OCI-LY7 (cell line): ENCODE results near the gene FAM3C. TPM values are rescaled to one million over a fixed set of nuclear protein-coding genes. Genes with fewer than 3 reads are reported as not detected.

Experiments
- BruUV-seq: library from RNA; stranded (reverse); fragments of 400-500 nt; replicated peaks from 2 replicates; lab custom pipeline; 2021; lab: Mats Ljungman, UMichigan
- CTCF ChIA-PET: fragments of 300-600 bp; sonication (Branson Sonifier 250); formaldehyde crosslinking; loops from one replicate; lab custom pipeline; 2022; ENCODE audit warnings: antibody characterized with exemption; ENCODE audit not compliant: unreplicated experiment; lab: Charles Lee
- POLR2A ChIA-PET: fragments of 300-600 bp; sonication (Branson Sonifier 250); formaldehyde crosslinking; loops from one replicate; lab custom pipeline; 2022; ENCODE audit warnings: antibody characterized with exemption; lab: Charles Lee
- DNase-seq: peaks from one replicate; pipeline ENCODE4 v3.0.0-alpha.2; 2015; ENCODE audit warnings: low spot score
- H2AFZ ChIP-seq: fragments of 200-600 bp; sonication (generic), shearing (Covaris generic); 2 replicates; pipeline ENCODE4 v1.6.1; 2014; ENCODE audit warnings: mild to moderate bottlenecking, antibody characterized with exemption, low read length, moderate library complexity
- H3K27ac ChIP-seq: fragments of 200-600 bp; sonication (generic); 2 replicates; pipeline ENCODE4 v1.5.1; 2014; ENCODE audit warnings: mixed run types, low read depth, mild to moderate bottlenecking, moderate library complexity, low read length, inconsistent platforms; ENCODE audit not compliant: poor library complexity, severe bottlenecking
- H3K36me3 ChIP-seq: fragments of 200-600 bp; sonication (generic); 2 replicates; pipeline ENCODE4 v1.6.1; 2014; ENCODE audit warnings: mild to moderate bottlenecking, antibody characterized with exemption, low read length, moderate library complexity, mixed read lengths; ENCODE audit not compliant: insufficient read depth
- H3K4me1 ChIP-seq: fragments of 200-600 bp; sonication (generic); 2 replicates; pipeline ENCODE4 v1.5.1; 2014; ENCODE audit warnings: mild to moderate bottlenecking, low read length; ENCODE audit not compliant: insufficient read depth, poor library complexity, severe bottlenecking
- H3K4me2 ChIP-seq: fragments of 200-600 bp; sonication (generic); 2 replicates; pipeline ENCODE4 v1.6.1; 2014; ENCODE audit warnings: mild to moderate bottlenecking, low read length
- H3K4me3 ChIP-seq: fragments of 200-600 bp; sonication (generic); 2 replicates; pipeline ENCODE4 v1.5.1; 2014; ENCODE audit warnings: mild to moderate bottlenecking, low read depth, low read length; ENCODE audit not compliant: poor library complexity, severe bottlenecking
- H3K79me2 ChIP-seq: fragments of 200-600 bp; sonication (generic); 2 replicates; pipeline ENCODE4 v1.6.1; 2016; ENCODE audit warnings: low read depth, mild to moderate bottlenecking, low read length, moderate library complexity, mixed read lengths; ENCODE audit not compliant: insufficient read depth
- H3K9me2 ChIP-seq: fragments of 200-600 bp; sonication (generic); 2 replicates; pipeline ENCODE4 v1.6.1; 2016; ENCODE audit warnings: mild to moderate bottlenecking, low read length, mixed read lengths; ENCODE audit not compliant: insufficient read depth
- H3K9me3 ChIP-seq: fragments of 200-600 bp; sonication (generic); 2 replicates; pipeline ENCODE4 v1.6.1; 2014; ENCODE audit warnings: mild to moderate bottlenecking, mixed run types, low read length, mixed read lengths
- H4K20me1 ChIP-seq: fragments of 200-600 bp; sonication (generic); 2 replicates; pipeline ENCODE4 v1.6.1; 2014; ENCODE audit warnings: mild to moderate bottlenecking, antibody characterized with exemption, low read length, moderate library complexity, mixed read lengths; ENCODE audit not compliant: insufficient read depth
- CTCF ChIP-seq: fragments of 200-600 bp; sonication (generic); conservative IDR thresholded peaks from 2 replicates; pipeline ENCODE4 v1.5.1; 2014; ENCODE audit warnings: mild to moderate bottlenecking, antibody characterized with exemption, low read length, moderate library complexity, mixed read lengths
- EZH2phosphoT487 ChIP-seq: fragments of 200-600 bp; sonication (generic); IDR thresholded peaks from 2 replicates; pipeline ENCODE4 v1.6.1; 2018; ENCODE audit warnings: low read depth, borderline replicate concordance, mild to moderate bottlenecking, mixed run types, antibody characterized with exemption, low read length, moderate library complexity, mixed read lengths
- intact Hi-C: fragments of 100-400 bp; cut with micrococcal nuclease; formaldehyde crosslinking; loops from one replicate; pipeline ENCODE4 v1.10.0; 2022; ENCODE audit not compliant: unreplicated experiment
- total RNA-seq, 2 experiments: library from RNA; depleted of rRNA in 1 of 2; stranded (reverse); fragments of >200 nt in 1 of 2; shearing (Covaris generic) in 1 of 2; gene quantifications; 2 replicates each; pipeline ENCODE4 v1.2.3, GENCODE V29; 2014 to 2022

The FAM3C gene
- total RNA-seq, 2 experiments from 2014 or later, result 18.1 to 27.6 TPM

GRCh38 chr7:121344093-121344492, 52.0 kb downstream of the FAM3C start:
- no TSS peak for BruUV-seq
- POLR2A ChIA-PET, result interaction anchor here (0.5 kb wide), 1 partner anchor 630 kb away, joined by 5 read pairs; no protein-coding TSS in a partner anchor
- CTCF ChIA-PET, result no interaction called here

GRCh38 chr7:121343302-121343701, 52.8 kb downstream of the FAM3C start:
- Histone ChIP-seq H3K36me3 (peaks cover 19% of the 10 kb centered on the region), H3K9me2 (no peaks in the 10 kb centered on the region), H3K4me3 (no peak overlapping the region), H3K4me2 (no peak overlapping the region), H2AFZ (no peak overlapping the region), H3K4me1 (no peaks in the 10 kb centered on the region), H3K27ac (no peak overlapping the region), H4K20me1 (no peaks in the 10 kb centered on the region), H3K79me2 (no peaks in the 10 kb centered on the region), H3K9me3 (no peaks in the 10 kb centered on the region)
- intact Hi-C loops, result no loop called here
- POLR2A ChIA-PET, result no interaction called here
- DNase-seq, result no peak
- BruUV-seq, result no TSS peak
- CTCF ChIA-PET, result no interaction called here
- no peak for TF ChIP-seq CTCF
- TF ChIP-seq EZH2phosphoT487, result no peak

More at GRCh38 chr7:121344093-121344492, 52.0 kb downstream of the FAM3C start:
- Histone ChIP-seq H3K4me2 (no peak overlapping the region), H3K9me3 (no peaks in the 10 kb centered on the region), H3K4me1 (no peaks in the 10 kb centered on the region), H3K36me3 (peaks cover 19% of the 10 kb centered on the region), H3K79me2 (no peaks in the 10 kb centered on the region), H2AFZ (no peak overlapping the region), H3K27ac (no peak overlapping the region), H3K4me3 (no peak overlapping the region), H3K9me2 (no peaks in the 10 kb centered on the region), H4K20me1 (no peaks in the 10 kb centered on the region)
- TF ChIP-seq CTCF (no peak), EZH2phosphoT487 (no peak)
- DNase-seq, result no peak
- intact Hi-C loops, result no loop called here

GRCh38 chr7:121342631-121343030, 53.5 kb downstream of the FAM3C start:
- Histone ChIP-seq H3K79me2 (no peaks in the 10 kb centered on the region), H3K36me3 (peaks cover 19% of the 10 kb centered on the region), H3K27ac (no peak overlapping the region), H3K4me3 (no peak overlapping the region), H3K9me2 (no peaks in the 10 kb centered on the region), H4K20me1 (no peaks in the 10 kb centered on the region), H3K4me2 (no peak overlapping the region), H3K9me3 (no peaks in the 10 kb centered on the region), H3K4me1 (no peaks in the 10 kb centered on the region), H2AFZ (no peak overlapping the region)
- DNase-seq, result no peak
- ChIA-PET POLR2A (interaction anchor here (0.8 kb wide), 2 partner anchors 10 to 14 kb away, joined by 3 read pairs; no protein-coding TSS in a partner anchor), CTCF (no interaction called here)
- intact Hi-C loops, result no loop called here
- BruUV-seq, result no TSS peak
- TF ChIP-seq EZH2phosphoT487 (no peak), CTCF (no peak)
